HG03354 (cell line): ENCODE results near the gene PRSS36.
"Not testable (repeated sequence)": the region's sequence is repeated elsewhere in the genome, so short reads cannot be mapped to it uniquely, and the experiment has no call there.

Experiments
- ATAC-seq: cut with Tn5 transposase; IDR thresholded peaks from one replicate; pipeline ENCODE4 v1.9.1; 2021; ENCODE audit warnings: mild to moderate bottlenecking; ENCODE audit not compliant: unreplicated experiment, poor library complexity, severe bottlenecking

The PRSS36 gene

GRCh38 chr16:31108035-31108793 is 41.7 kb downstream of the PRSS36 start, which contains the start of gene BCKDK:
TSS of gene BCKDK (plus strand) at chr16:31108386. CDS start at chr16:31109224, 838 bp downstream.
- ATAC-seq = peak; percentile 83

DNA sequence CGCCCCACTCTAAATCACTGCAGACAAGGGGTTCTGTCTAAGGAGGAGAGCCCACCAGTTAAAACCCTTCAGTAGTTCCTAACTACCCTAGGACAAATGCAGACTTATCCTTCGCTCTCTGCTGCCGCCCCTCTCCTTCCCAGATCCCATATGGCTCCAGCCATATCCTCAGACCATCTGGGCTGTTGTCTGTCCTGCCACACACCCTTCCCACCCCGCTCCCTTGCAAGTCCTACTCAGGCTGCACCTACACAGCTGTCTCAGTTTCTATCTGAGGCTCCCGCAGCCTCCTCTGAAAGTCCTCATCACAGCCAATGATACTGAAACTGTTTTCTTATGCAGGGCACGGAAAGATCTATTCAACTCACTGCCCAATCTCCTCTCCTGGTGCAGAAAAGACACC is 42.4 kb downstream of the PRSS36 start:
- ATAC-seq = peak; percentile 64

- no peak for ATAC-seq
Measured at GRCh38 chr16:31106509-31107464, 43.1 kb downstream of the PRSS36 start.

DNA sequence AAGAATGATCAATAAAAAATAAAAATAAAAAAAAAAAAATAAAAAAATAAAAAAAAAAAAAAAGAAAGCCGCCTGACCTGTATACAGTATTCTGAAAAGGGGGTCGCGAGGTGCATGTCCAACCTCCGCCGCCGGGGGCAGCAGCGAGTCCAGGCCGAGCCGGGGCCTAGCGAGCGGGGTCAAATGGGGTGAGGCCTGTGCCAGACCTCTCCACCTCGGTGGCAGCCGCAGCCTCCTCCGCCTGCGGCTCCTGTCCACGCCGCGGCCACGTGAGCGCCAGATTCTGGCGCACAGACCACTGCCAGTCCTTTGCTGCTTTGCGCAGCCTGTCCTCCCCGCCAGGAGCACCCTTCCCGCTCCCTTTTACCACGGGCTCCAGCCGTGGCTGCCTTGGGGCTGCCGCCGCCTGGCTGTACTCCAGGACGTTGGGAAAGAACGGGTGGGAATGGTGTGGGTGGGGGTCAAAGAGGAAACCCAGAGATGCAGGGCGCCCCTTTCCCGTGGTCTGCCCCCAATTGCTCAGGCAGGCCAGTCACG is 44.1 kb downstream of the PRSS36 start:
- peak; percentile 59 for ATAC-seq

GRCh38 chr16:31100876-31101641 is 48.8 kb downstream of the PRSS36 start:
- ATAC-seq = not testable (repeated sequence)

DNA sequence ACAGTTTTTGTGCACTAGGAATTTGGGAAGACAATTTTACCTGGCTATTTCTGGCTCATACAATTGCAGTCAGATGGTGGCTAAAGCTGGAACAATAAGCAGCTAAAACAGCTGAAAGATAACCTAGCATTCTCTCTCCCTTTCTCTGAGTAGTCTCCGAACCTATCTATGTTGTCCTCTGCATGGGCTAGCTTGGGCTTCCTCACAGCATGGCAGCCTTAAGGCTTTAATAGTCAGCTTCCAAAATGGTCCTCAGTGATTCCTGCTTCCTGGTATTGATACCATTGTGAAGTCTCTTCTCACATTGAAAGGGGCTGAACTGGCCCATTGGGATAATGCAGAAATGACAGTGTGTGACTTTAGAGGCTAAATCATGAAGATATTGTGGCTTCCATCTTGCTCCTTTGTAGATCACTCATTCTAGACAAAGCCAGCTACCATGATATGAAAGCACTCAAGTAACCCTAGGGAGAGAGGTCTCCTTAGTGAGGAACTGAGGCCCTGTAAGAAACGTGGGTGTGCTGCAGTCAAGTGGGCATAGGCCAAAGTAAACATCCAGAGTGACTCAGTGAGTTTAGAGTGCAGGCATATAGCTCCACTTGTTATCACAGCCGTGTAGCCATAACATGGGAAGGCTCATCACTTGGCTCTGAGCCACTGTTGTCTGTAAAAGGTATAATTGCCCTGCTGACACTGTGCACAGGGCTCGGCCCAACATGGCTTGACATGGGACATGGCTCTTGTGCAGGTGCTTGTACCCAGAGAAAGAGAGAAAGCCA is 49.8 kb downstream of the PRSS36 start:
- no peak for ATAC-seq

- ATAC-seq = peak; percentile 86
Measured at GRCh38 chr16:31094424-31095120, 55.3 kb downstream of the PRSS36 start, which contains the start of gene VKORC1. TSS of gene VKORC1 (minus strand) at chr16:31094797. CDS start at chr16:31094729, 68 bp downstream.

DNA sequence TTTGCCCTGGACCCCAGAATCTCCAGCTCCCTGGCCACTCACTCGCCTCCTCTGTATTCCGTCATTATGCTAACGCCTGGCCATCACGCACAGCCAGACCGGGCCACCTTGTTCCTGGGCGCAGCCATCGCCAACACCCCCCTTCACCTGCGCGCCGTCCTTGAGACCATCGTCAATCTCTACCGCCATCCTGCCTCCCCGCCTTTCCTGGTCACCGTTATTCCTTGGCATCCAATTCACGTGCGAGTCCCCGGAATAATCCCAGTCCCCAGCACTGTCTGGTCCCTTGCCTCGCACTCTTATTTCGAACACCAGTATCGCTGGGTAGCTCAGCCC is 55.8 kb downstream of the PRSS36 start:
- ATAC-seq = peak; percentile 12

DNA sequence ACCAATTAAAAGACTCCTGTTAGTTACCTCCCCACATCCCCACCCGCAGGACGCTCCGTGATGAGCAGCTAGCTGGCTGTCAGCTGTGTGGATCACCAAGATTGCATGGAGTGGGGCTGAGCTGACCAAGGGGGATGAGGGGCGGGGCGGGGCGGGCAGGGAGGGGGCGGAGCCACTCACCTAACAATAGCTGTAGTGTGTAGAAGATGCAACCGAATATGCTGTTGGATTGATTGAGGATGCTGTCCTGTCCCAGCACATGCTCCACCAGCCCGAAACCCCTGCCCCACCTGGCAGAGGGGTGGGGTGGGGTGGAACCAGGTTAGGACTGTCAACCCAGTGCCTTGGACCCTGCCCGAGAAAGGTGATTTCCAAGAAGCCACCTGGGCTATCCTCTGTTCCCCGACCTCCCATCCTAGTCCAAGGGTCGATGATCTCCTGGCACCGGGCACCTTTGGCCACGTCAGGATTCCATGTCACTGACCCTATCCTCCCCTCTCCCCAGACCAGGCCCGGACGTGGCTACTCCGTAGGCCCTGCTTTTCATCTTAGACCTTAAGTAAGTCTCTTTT is 56.6 kb downstream of the PRSS36 start:
- ATAC-seq = no peak

DNA sequence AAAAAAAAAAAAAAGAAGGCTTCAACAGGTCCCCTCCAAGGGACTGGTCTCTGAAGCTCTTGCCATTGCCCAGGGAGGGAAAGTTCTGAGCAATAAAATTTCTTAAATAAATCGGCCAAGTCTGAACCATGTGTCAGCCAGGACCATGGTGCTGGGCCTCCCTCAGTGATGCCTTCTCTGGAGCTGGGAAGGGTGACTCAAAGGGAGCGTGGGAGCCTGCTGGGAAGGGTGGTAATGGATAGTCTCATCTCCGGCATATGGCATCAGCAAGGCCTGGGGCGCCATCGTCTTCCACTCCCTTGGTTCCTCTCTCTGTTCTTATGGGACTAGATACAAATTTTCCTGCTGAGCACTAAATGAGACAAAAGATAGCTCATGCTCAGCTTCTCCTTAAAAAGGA is 57.5 kb downstream of the PRSS36 start:
- no peak for ATAC-seq

- ATAC-seq = no peak
Measured at GRCh38 chr16:31090540-31090939, 59.3 kb downstream of the PRSS36 start.

DNA sequence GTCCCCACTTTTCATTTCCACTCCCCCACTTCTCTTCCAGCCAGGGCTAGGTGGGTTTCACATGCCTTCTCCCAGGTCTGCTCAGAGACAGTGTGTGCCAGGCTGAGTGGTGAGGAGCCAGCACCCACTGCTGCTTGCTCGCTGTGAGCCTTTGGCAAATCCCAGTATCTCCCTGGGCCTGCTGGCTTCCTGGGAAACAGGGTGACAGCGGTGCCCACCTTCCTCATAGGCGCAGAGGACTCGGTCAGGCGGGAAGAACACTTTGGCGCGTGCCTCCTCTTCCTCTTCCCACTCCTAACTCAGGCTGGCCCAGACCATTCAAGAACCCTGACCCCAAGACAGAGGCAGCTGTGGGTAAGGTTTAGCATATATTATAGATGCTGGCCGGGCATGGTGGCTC is 60.7 kb downstream of the PRSS36 start:
- ATAC-seq = no peak
